ENCODE measurements around the gene ABLIM2. TPM values are rescaled to one million over a fixed set of nuclear protein-coding genes. Genes with fewer than 3 reads are reported as not detected.

The ABLIM2 gene
- total RNA-seq, 1 donor = under 0.01 TPM

- DNase-seq (ENCODE audit: low read depth in 2 of 3, low spot score in 2 of 3) = no peak
Measured at GRCh38 chr4:8053688-8054449, 104.7 kb downstream of the ABLIM2 start.

- no peak for DNase-seq (ENCODE audit: low read depth in 2 of 3, low spot score in 2 of 3)
Measured at GRCh38 chr4:8052160-8052691, 106.4 kb downstream of the ABLIM2 start.

GRCh38 chr4:8051644-8052043, 107.0 kb downstream of the ABLIM2 start:
- DNase-seq (ENCODE audit: low read depth in 2 of 3, low spot score in 2 of 3) = no peak

- DNase-seq (ENCODE audit: low read depth in 2 of 3, low spot score in 2 of 3) = no peak
Measured at GRCh38 chr4:8050555-8051206, 107.9 kb downstream of the ABLIM2 start.

- no peak for DNase-seq (ENCODE audit: low read depth in 2 of 3, low spot score in 2 of 3)
Measured at GRCh38 chr4:8050180-8050554, 108.4 kb downstream of the ABLIM2 start.

- DNase-seq (ENCODE audit: low read depth in 2 of 3, low spot score in 2 of 3) = no peak
Measured at GRCh38 chr4:8048856-8049676, 109.5 kb downstream of the ABLIM2 start.

- no peak for DNase-seq (ENCODE audit: low read depth in 2 of 3, low spot score in 2 of 3)
Measured at GRCh38 chr4:8047837-8048678, 110.6 kb downstream of the ABLIM2 start.

GRCh38 chr4:8046925-8047541, 111.6 kb downstream of the ABLIM2 start:
- DNase-seq (ENCODE audit: low read depth in 2 of 3, low spot score in 2 of 3) = no peak

GRCh38 chr4:8045909-8046308, 112.7 kb downstream of the ABLIM2 start:
- no peak for DNase-seq (ENCODE audit: low read depth in 2 of 3, low spot score in 2 of 3)

GRCh38 chr4:8044699-8045098, 113.9 kb downstream of the ABLIM2 start:
- no peak for DNase-seq (ENCODE audit: low read depth in 2 of 3, low spot score in 2 of 3)

GRCh38 chr4:8044244-8044643, 114.4 kb downstream of the ABLIM2 start:
- DNase-seq (ENCODE audit: low read depth in 2 of 3, low spot score in 2 of 3) = no peak

GRCh38 chr4:8043596-8043995, 115.0 kb downstream of the ABLIM2 start:
- DNase-seq (ENCODE audit: low read depth in 2 of 3, low spot score in 2 of 3) = no peak

- no peak for DNase-seq (ENCODE audit: low read depth in 2 of 3, low spot score in 2 of 3)
Measured at GRCh38 chr4:8041868-8042267, 116.7 kb downstream of the ABLIM2 start.

GRCh38 chr4:8041172-8041571, 117.4 kb downstream of the ABLIM2 start:
- DNase-seq (ENCODE audit: low read depth in 2 of 3, low spot score in 2 of 3) = no peak

GRCh38 chr4:8040607-8041006, 118.0 kb downstream of the ABLIM2 start:
- no peak for DNase-seq (ENCODE audit: low read depth in 2 of 3, low spot score in 2 of 3)

- DNase-seq (ENCODE audit: low read depth in 2 of 3, low spot score in 2 of 3) = no peak
Measured at GRCh38 chr4:8039853-8040252, 118.8 kb downstream of the ABLIM2 start.

GRCh38 chr4:8039290-8039689, 119.3 kb downstream of the ABLIM2 start:
- no peak for DNase-seq (ENCODE audit: low read depth in 2 of 3, low spot score in 2 of 3)

- no peak for DNase-seq (ENCODE audit: low read depth in 2 of 3, low spot score in 2 of 3)
Measured at GRCh38 chr4:8038719-8039251, 119.8 kb downstream of the ABLIM2 start.

- DNase-seq (ENCODE audit: low read depth in 2 of 3, low spot score in 2 of 3) = no peak
Measured at GRCh38 chr4:8038083-8038482, 120.5 kb downstream of the ABLIM2 start.
